ENCODE measurements around the gene NFKBIZ.

The NFKBIZ gene

GRCh38 chr3:101848754-101849713, at the start of gene NFKBIZ:
Gene NFKBIZ (plus strand): TSS chr3:101849514. CDS start chr3:101849629, 115 bp downstream.
- DNase-seq, result peak; percentile 86

GRCh38 chr3:101801174-101801573, 48.1 kb upstream of the NFKBIZ start:
- no peak for DNase-seq

GRCh38 chr3:101802179-101802578, 47.1 kb upstream of the NFKBIZ start:
- DNase-seq, result no peak

GRCh38 chr3:101803173-101803782, 46.0 kb upstream of the NFKBIZ start:
- no peak for DNase-seq

- no peak for DNase-seq
Measured at GRCh38 chr3:101803939-101804338, 45.4 kb upstream of the NFKBIZ start.

- DNase-seq, result no peak
Measured at GRCh38 chr3:101806491-101806890, 42.8 kb upstream of the NFKBIZ start.

GRCh38 chr3:101807888-101808287, 41.4 kb upstream of the NFKBIZ start:
- DNase-seq, result no peak

- DNase-seq, result no peak
Measured at GRCh38 chr3:101809178-101810021, 39.9 kb upstream of the NFKBIZ start.

- no peak for DNase-seq
Measured at GRCh38 chr3:101810022-101810418, 39.3 kb upstream of the NFKBIZ start.

GRCh38 chr3:101811875-101812274, 37.4 kb upstream of the NFKBIZ start:
- DNase-seq, result no peak

- DNase-seq, result no peak
Measured at GRCh38 chr3:101812895-101813294, 36.4 kb upstream of the NFKBIZ start.

GRCh38 chr3:101813817-101814440, 35.4 kb upstream of the NFKBIZ start:
- no peak for DNase-seq

- DNase-seq, result no peak
Measured at GRCh38 chr3:101814835-101815234, 34.5 kb upstream of the NFKBIZ start.

GRCh38 chr3:101816215-101817149, 32.8 kb upstream of the NFKBIZ start:
- no peak for DNase-seq

- no peak for DNase-seq
Measured at GRCh38 chr3:101817992-101818391, 31.3 kb upstream of the NFKBIZ start.

- DNase-seq, result no peak
Measured at GRCh38 chr3:101819649-101820206, 29.6 kb upstream of the NFKBIZ start.

- DNase-seq, result no peak
Measured at GRCh38 chr3:101821503-101821902, 27.8 kb upstream of the NFKBIZ start.

GRCh38 chr3:101823525-101823924, 25.8 kb upstream of the NFKBIZ start:
- no peak for DNase-seq

- DNase-seq, result no peak
Measured at GRCh38 chr3:101824702-101825101, 24.6 kb upstream of the NFKBIZ start.

- no peak for DNase-seq
Measured at GRCh38 chr3:101825904-101826445, 23.3 kb upstream of the NFKBIZ start.

Measured in NCI-H510A (cell line).